GM15510 (cell line): ENCODE results near the gene ARHGAP29.

Experiments
- POLR2A ChIP-seq: IDR thresholded peaks from 3 replicates; pipeline ENCODE4 v1.6.1; 2011; ENCODE audit warnings: borderline replicate concordance; ENCODE audit not compliant: insufficient read length; ENCODE audit errors: extremely low read depth

Gene ARHGAP29

DNA sequence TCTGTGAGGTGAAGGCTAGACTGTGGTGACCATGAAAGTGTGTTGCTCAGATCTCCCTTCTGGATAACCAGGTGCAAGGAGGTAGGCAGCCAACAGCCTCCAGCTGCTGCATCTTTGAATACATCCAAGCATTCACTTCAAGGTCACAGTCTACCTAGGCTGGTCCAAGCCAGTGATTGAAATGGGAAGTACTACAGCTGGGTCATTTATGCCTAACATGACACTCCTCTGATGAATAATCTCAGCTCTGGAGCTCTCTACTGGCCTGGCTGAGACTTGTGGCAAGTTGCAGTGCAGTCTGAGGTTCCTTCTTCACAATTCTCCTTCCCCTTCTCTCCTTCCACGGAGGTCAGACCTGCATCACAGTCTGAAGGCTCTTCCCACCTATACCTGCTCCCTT, 35.0 kb upstream of the ARHGAP29 start:
- TF ChIP-seq POLR2A: no peak

DNA sequence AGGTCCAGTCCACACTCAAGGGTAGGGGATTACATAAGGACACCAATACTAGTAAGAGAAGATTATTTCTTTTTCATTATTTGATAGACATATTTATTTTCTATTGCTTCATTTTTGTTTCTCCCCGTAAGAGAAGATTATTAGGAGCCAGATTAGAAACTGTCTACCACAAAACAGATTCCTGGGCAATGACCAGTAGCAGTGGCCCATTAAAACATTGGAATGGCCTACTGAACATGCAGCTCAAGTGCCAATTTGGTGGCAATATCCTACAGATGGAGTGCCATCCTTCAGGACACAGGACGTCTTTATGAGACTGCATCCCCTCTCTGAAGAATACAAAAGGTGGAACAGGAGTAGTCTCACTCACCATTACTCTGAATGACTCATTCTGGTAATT, 34.0 kb upstream of the ARHGAP29 start:
- no peak for TF ChIP-seq POLR2A

DNA sequence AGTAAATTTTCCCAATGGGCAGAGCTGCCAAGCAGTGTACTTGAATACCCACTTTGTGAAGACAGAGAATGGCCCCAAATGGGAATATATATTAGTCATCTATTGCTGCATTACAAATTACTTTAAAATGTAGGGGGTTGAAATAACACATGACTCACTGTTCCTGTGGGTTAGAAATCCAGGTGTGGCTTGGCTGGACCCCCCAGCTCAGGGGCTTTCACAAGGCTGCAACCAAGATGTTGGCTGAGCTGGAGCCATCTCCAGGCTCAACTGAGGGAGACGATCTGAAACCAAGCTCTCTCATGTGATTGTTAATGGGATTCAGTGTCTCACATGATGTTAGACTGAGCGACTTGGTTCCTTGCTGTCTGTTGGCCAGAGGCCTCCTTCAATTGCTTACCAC, 33.4 kb upstream of the ARHGAP29 start:
- no peak for TF ChIP-seq POLR2A

DNA sequence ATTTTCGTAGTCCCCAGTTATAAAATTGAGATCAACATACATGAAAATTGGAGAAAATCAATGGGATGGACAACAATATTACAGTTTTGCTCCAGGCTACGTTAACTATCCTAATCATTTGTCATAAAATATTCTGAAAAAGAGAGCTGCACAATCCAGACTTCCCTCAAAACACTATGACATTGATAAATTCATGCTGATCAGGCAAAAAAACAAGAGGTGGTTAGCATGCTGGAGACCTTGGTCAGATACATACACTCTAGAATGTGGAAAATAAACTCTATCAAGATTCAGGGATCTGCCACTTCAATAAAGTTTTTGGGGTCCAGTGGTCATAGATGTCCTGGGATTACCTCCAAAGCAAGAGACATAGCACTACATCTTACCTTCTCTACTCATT, 32.5 kb upstream of the ARHGAP29 start:
- TF ChIP-seq POLR2A: no peak

DNA sequence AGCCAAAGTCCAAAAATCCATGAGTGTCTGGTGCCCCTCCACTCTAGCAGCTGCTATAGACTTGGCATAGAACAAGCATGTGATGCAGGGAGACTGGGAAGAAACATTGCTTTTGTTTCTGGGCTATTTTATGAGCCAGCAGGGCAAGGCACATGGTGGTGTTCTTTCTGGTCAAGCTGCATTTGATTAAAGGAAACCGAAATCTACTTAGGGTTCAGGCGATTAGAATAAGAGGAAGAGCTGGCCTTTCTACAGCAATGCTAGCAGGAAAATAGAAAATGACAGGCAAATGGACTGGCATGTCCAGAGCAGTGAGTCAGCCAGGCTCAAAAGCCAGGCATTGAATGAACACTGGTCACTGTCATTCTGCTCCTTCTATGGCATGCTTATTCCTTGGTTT, 28.5 kb upstream of the ARHGAP29 start:
- TF ChIP-seq POLR2A: no peak

DNA sequence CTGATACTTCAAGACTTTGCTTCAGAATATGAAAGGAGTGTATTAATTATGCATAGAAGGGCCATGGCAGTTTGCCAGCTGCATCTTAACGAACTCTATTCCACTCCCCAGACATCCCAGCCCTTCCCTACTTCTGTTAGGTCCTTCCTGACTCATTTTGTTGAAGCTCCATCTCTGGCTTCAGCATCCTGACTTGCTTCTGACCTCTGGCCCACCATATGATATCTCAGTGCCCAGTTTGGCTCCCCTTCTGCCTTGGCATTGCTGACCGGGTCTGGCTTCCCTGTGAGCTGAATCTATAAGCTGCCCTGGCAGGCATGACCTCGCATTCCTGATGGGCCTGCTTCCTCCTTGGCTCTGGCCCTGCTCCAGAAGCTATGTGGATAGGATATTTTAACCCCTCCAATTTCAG, 27.6 kb upstream of the ARHGAP29 start:
- TF ChIP-seq POLR2A: no peak

DNA sequence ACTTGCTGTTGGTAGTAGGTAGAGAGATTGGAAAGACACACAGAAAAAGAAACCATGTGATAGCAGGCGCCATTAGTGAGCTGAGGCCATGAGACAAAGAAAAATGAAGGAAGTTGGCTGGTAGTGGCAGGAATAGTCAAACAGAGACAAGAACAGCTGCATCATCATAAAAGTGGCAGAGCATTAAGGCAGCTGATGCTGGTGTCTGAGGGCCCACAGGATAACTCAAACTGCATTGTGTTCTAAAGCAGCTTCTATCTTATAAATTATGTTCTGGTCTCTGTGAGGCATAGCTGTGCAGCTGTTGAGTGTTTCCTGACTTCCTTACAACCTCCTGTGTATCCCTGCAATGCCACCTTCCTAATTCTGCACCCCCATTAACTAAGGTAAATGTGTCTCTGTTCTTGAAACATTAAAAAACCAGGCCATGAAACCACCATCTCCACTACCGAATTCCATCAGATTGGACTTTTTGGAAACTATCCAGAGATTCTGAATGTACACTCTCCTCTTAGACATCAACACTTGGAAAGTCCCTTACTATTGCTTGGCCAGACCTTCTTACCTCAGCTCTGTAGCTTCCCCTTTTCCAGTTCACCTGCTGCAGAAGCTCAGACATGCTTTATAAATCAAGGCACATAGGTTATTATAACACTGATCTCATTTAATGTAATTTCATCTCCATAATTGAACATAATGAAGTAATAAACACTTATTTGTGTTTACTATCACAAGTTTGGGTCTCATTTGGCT, 23.4 kb upstream of the ARHGAP29 start:
- TF ChIP-seq POLR2A: no peak

DNA sequence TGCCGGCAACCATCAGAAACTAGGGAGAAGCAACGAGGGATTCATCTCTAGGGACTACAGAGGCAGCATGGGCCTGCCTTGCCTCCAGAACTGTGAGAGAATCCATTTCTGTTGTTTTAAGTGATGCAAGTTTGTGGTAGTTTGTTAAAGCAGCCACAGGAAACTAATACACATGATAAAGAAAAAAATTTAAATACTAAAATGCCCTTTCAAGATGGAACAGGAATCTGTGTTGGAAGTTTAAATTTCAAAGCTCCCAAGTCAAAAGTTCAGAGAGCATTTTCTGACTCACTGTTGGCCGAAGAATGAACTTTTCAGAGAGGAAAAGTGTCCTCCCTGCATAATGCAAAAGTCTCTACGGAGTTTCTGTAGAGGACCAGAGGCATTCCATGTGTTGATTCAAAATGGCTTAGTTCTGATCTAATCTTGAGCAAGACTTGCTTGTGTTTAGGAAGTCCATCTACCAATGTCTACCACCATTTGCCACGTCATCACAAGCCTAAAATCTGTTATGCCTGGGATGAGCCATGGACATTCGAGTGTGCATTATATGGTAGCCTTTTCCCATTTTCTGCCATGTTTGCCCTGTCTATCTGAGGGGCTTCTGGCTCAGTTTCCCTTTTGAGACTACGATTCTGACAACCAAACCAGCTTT, 22.4 kb upstream of the ARHGAP29 start:
- no peak for TF ChIP-seq POLR2A

DNA sequence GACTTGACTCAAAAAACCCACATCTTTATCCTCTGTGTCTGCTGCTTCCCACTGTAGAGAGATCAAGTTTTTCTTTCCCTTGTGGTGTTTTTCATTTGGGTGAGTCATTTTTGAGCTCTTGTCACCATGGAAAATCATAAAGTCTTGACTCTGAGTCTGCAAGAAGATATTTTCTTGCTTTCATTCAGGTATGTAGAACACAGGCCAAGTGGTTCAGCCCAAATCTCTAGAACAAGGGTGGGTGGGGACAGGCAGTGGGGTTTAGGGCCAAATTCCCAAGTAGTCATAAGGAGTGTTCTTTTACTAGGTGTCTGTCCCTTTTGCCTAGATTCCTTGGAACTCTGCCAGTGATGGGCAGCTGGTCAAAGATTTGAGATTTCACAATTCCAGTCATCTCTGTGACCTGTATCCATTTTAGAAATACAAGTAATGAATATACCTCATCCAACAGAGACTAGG, 21.5 kb upstream of the ARHGAP29 start:
- no peak for TF ChIP-seq POLR2A

DNA sequence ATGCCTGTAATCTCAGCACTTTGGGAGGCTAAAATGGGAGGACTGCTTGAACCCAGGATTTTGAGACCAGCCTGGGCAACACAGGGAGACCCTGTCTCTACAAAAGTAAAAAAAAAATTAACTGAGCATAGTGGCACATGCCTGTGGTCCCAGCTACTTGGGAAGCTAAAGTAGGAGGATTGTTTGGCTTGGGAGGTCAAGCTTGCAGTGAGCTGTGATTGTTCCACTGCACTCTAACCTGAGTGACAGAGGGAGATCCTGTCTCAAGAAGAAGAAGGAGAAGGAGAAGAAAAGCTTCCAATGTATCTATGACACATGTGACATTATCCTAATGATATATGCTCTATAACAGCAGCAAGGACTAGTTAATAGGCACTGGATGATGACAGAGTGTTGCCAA, 20.1 kb upstream of the ARHGAP29 start:
- no peak for TF ChIP-seq POLR2A

DNA sequence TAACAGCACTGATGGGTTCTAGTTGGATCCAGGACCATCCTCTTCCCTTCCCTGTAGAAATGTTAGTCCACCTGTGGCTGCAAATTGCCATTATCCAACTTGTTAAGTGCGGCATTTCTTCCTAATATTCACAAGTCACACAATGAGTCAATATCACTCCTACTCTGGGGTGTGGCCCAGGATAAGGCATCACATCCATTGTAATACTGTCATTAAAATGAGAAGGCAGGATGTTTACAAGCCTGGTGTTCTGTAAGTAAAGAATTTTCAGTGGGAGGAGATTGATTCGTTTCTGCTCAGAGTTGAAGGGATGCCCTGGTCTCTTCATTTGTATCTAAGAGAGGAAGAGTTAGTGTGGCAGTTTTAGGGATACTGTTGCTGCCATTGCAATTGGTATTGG, 18.1 kb upstream of the ARHGAP29 start:
- TF ChIP-seq POLR2A: no peak

DNA sequence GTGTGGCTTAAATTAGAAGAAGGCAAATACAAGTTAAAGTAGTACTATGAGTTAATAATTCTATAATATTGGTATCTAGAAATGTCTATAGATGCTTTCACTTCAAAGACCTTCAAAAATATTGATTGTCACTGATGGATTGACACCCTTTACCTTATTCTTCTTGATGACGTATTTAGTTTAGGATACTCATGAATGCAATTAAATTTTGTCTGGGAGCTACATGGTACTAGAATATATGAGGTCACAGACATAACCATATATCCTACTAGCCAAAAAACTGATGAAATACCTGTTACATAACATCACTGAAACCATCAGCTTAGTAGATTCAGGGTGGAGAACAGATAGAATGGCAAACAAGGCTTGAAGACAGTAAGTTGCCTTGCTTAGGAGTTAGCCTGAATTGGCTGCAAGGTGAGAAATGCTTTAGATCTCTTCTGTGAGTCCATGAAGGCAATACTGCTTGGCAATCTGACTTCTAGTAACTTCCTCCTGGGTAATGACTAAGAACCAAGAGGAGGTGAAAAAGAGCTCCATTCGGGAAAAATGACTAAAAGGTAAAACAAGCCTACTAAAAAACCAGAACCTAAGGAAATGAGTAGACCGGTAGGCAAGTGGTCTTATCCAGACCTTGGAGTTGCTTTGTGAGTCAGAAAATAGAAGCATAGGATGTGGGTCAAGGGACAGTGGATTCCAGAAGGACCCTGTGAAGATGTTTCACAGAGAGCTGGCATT, 16.9 kb upstream of the ARHGAP29 start:
- no peak for TF ChIP-seq POLR2A

DNA sequence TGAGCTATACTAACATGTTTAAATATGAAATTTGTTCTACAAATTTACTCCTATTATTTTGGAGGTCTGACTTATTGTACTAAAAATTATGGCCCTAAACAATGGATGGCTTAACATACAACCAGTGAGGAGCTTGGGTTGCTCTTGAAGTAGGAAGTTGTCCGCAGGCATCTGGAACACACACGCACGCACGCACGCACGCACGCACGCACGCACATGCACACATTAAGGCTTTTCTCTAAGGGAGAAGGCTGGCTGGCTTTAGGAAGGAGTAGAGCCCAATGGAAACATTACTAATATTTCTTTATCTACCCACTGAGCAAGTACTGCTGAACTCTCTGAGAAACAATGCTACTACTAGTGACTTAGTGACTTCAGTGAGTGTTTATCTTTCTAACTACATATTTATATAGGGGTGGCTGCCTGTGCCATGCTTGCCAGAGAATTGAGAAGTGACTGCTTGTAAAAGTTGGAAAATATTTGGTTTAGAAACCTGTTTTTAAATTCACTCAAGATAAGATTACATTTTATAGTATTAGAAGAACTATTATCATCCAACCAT, 16.2 kb upstream of the ARHGAP29 start:
- no peak for TF ChIP-seq POLR2A

DNA sequence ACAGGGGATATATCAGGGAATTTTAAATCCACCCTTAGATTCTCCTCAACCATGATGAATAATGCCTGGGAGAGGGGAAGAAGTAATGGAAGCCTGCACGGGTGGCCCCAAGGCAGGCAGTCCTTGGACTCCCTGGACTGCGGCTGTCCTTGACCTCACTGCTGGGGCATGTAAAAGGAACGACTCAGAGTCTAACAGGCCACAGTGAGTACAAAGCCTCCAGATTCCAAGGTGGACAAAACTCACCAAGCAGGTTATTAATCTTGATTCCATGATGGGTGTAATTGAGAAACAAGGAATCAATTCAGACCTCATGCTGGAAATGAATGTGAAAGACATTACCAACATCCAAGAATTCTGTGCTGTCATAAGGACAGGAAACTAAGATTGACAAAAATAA, 13.0 kb upstream of the ARHGAP29 start:
- TF ChIP-seq POLR2A: no peak
